Progenitor cell of endocrine pancreas (in vitro differentiated cells): ENCODE data around the gene PHC3. TPM values are rescaled to one million over a fixed set of nuclear protein-coding genes. Genes with fewer than 3 reads are reported as not detected.

Experiments used
- DNase-seq: peaks from one replicate; pipeline ENCODE4 v3.0.0; 2021; ENCODE audit warnings: low spot score; ENCODE audit not compliant: unreplicated experiment
- H3K27ac Mint-ChIP-seq: 2 replicates; pipeline ENCODE4 v1.8.0; 2021; ENCODE audit warnings: mild to moderate bottlenecking, moderate library complexity, mixed read lengths
- H3K27me3 Mint-ChIP-seq: 2 replicates; pipeline ENCODE4 v1.8.0; 2021; ENCODE audit warnings: mixed read lengths
- H3K36me3 Mint-ChIP-seq: 2 replicates; pipeline ENCODE4 v1.8.0; 2022; ENCODE audit warnings: mixed read lengths; ENCODE audit not compliant: insufficient read depth
- H3K4me1 Mint-ChIP-seq: 2 replicates; pipeline ENCODE4 v1.8.0; 2021; ENCODE audit warnings: low read depth, mixed read lengths
- H3K4me3 Mint-ChIP-seq: 2 replicates; pipeline ENCODE4 v1.8.0; 2021; ENCODE audit warnings: low read depth, mild to moderate bottlenecking, moderate library complexity, mixed read lengths
- H3K9me3 Mint-ChIP-seq: 2 replicates; pipeline ENCODE4 v1.8.0; 2021; ENCODE audit warnings: low read depth, mixed read lengths
- CTCF ChIP-seq: fragments of 200-600 bp; sonication (generic); IDR thresholded peaks from one replicate; pipeline ENCODE4 v1.5.0; 2021; ENCODE audit warnings: antibody characterized with exemption, mild to moderate bottlenecking; ENCODE audit not compliant: unreplicated experiment
- total RNA-seq: library from RNA; stranded (reverse); gene quantifications from 2 replicates; pipeline ENCODE4 v1.2.1, GENCODE V29; 2021

PHC3 gene
- total RNA-seq, 1 donor from 2014 or later, result 71.8 TPM

GRCh38 chr3:170052398-170052797, 129.1 kb downstream of the PHC3 start:
- no peaks in the 10 kb centered on the region for H3K27me3 Mint-ChIP-seq
- H3K9me3 Mint-ChIP-seq, result peaks cover 6% of the 10 kb centered on the region
- DNase-seq, result no peak
- H3K27ac Mint-ChIP-seq, result no peak overlapping the region
- TF ChIP-seq CTCF, result no peak
- H3K36me3 Mint-ChIP-seq, result peaks cover 13% of the 10 kb centered on the region
- no peak overlapping the region for H3K4me3 Mint-ChIP-seq
- peaks cover 45% of the 10 kb centered on the region for H3K4me1 Mint-ChIP-seq

GRCh38 chr3:170050753-170051152, 130.8 kb downstream of the PHC3 start:
- TF ChIP-seq CTCF, result no peak
- no peak for DNase-seq
- H3K36me3 Mint-ChIP-seq, result peaks cover 13% of the 10 kb centered on the region

GRCh38 chr3:170049146-170050000, 132.2 kb downstream of the PHC3 start:
- no peaks in the 10 kb centered on the region for H3K27me3 Mint-ChIP-seq
- TF ChIP-seq CTCF, result no peak
- peaks cover 16% of the 10 kb centered on the region for H3K36me3 Mint-ChIP-seq
- no peak overlapping the region for H3K4me3 Mint-ChIP-seq
- no peak for DNase-seq
- peak overlapping the region; percentile 91 for H3K27ac Mint-ChIP-seq
- H3K9me3 Mint-ChIP-seq, result peaks cover 6% of the 10 kb centered on the region
- H3K4me1 Mint-ChIP-seq, result peaks cover 50% of the 10 kb centered on the region

More at GRCh38 chr3:170050753-170051152, 130.8 kb downstream of the PHC3 start:
- Mint-ChIP-seq H3K27ac (peak overlapping the region; percentile 25), H3K4me1 (peaks cover 43% of the 10 kb centered on the region), H3K27me3 (no peaks in the 10 kb centered on the region), H3K4me3 (no peak overlapping the region), H3K9me3 (peaks cover 6% of the 10 kb centered on the region)

GRCh38 chr3:170047133-170047404, 134.5 kb downstream of the PHC3 start:
- Mint-ChIP-seq H3K27ac (peak overlapping the region; percentile 97), H3K9me3 (no peaks in the 10 kb centered on the region), H3K36me3 (peaks cover 13% of the 10 kb centered on the region), H3K4me3 (peak overlapping the region; percentile 11), H3K4me1 (peaks cover 52% of the 10 kb centered on the region), H3K27me3 (no peaks in the 10 kb centered on the region)
- no peak for DNase-seq
- TF ChIP-seq CTCF, result no peak

- Mint-ChIP-seq H3K27me3 (no peaks in the 10 kb centered on the region), H3K4me1 (peaks cover 54% of the 10 kb centered on the region), H3K36me3 (peaks cover 13% of the 10 kb centered on the region), H3K4me3 (peak overlapping the region; percentile 53), H3K27ac (peak overlapping the region; percentile 97), H3K9me3 (no peaks in the 10 kb centered on the region)
- DNase-seq, result no peak
- no peak for TF ChIP-seq CTCF
Measured at GRCh38 chr3:170046269-170047132, 135.0 kb downstream of the PHC3 start.
